Stomach (tissue), 19 donors: ENCODE results near the gene FUBP1. TPM values are rescaled to one million over a fixed set of nuclear protein-coding genes. Genes with fewer than 3 reads are reported as not detected.
"Not testable (repeated sequence)": the region's sequence is repeated elsewhere in the genome, so short reads cannot be mapped to it uniquely, and the experiment has no call there.

Source experiments
- DNase-seq, 2 donors: peaks; one replicate each; pipeline versions ENCODE4 v3.0.0 to v3.0.0-alpha.2; 2013 to 2019
- H3K27ac ChIP-seq, 5 donors: fragments of 200-600 bp in 4 of 5; sonication (generic) in 4 of 5; one replicate each; pipeline ENCODE4 v1.5.1; 2013 to 2019; ENCODE audit warnings: mild to moderate bottlenecking in 1 of 5, moderate library complexity in 1 of 5
- H3K27me3 ChIP-seq, 3 donors: fragments of 200-600 bp; sonication (generic); one replicate each; pipeline ENCODE4 v1.5.1; 2017 to 2019; ENCODE audit warnings: mixed run types in 1 of 3
- H3K36me3 ChIP-seq, 4 donors: fragments of 200-600 bp; sonication (generic); 1 replicate in 3 of 4; 2 replicates in 1 of 4; pipeline ENCODE4 v1.5.1; 2016 to 2019
- H3K4me1 ChIP-seq, 4 donors: fragments of 200-600 bp; sonication (generic); one replicate each; pipeline ENCODE4 v1.5.1; 2016 to 2019
- H3K4me3 ChIP-seq, 4 donors: fragments of 200-600 bp; sonication (generic) in 3 of 4; one replicate each; pipeline ENCODE4 v1.5.1; 2016 to 2019; ENCODE audit warnings: mild to moderate bottlenecking in 1 of 4
- H3K9me3 ChIP-seq, 4 donors: fragments of 200-600 bp; sonication (generic); one replicate each; pipeline ENCODE4 v1.5.1; 2016 to 2019
- EP300 ChIP-seq: sonication (generic); formaldehyde crosslinking; IDR thresholded peaks from one replicate; pipeline ENCODE4 v1.6.1; 2017; ENCODE audit warnings: antibody characterized with exemption
- POLR2A ChIP-seq, 4 donors: fragments of 450-650 bp; IDR thresholded peaks; one replicate each; pipeline ENCODE4 v1.6.1; 2016; ENCODE audit warnings: antibody characterized with exemption in 4 of 4, control low read depth in 2 of 4, mild to moderate bottlenecking in 1 of 4, moderate library complexity in 1 of 4
- POLR2AphosphoS5 ChIP-seq, 3 donors: sonication (generic); formaldehyde crosslinking; IDR thresholded peaks; one replicate each; pipeline ENCODE4 v1.6.1; 2016; ENCODE audit warnings: antibody characterized with exemption in 3 of 3
- WGBS, 5 donors: extraction: QIAGEN DNeasy Blood & Tissue Kit in 3 of 5; methylation state at CpG; one replicate each; pipeline versions ENCODE4 v1.1.5 to v1.1.7; 2013 to 2018; 5-methylcytosine and 5-hydroxymethylcytosine counted together
- intact Hi-C: fragments of 100-400 bp; cut with DNase I; formaldehyde crosslinking; loops from one replicate; pipeline ENCODE4 v1.15.1; 2023; ENCODE audit warnings: low total_unique reads
- long read RNA-seq, 10 donors: transcript quantifications; one replicate each; lab custom pipeline, GENCODE V29; 2026
- polyA plus RNA-seq, 3 donors: library from polyadenylated mRNA; stranded (reverse); fragments of 200-250 nt; gene quantifications; one replicate each; pipeline ENCODE4 v1.2.3, GENCODE V29; 2013
- total RNA-seq, 5 donors: library from RNA; depleted of rRNA; stranded (reverse); fragments of >200 nt; gene quantifications; one replicate each; pipeline versions ENCODE4 v1.1.0 to v1.2.3, GENCODE V29; 2014 to 2016
- TF ChIP-seq, protein P1 (sequence below), 7 experiments: fragments of 450-650 bp in 4 of 7; fragments of 200-600 bp in 3 of 7; sonication (generic) in 3 of 7; IDR thresholded peaks; one replicate each; pipeline ENCODE4 v1.5.1; 2016 to 2019; ENCODE audit warnings: antibody characterized with exemption in 7 of 7, control low read depth in 2 of 7, mild to moderate bottlenecking in 1 of 7
- donor health status: healthy with polysubstance abuse.
- donor health status: Bipolar disorder and iron deficiency.
- donor health status: healthy.

The FUBP1 gene, protein sequence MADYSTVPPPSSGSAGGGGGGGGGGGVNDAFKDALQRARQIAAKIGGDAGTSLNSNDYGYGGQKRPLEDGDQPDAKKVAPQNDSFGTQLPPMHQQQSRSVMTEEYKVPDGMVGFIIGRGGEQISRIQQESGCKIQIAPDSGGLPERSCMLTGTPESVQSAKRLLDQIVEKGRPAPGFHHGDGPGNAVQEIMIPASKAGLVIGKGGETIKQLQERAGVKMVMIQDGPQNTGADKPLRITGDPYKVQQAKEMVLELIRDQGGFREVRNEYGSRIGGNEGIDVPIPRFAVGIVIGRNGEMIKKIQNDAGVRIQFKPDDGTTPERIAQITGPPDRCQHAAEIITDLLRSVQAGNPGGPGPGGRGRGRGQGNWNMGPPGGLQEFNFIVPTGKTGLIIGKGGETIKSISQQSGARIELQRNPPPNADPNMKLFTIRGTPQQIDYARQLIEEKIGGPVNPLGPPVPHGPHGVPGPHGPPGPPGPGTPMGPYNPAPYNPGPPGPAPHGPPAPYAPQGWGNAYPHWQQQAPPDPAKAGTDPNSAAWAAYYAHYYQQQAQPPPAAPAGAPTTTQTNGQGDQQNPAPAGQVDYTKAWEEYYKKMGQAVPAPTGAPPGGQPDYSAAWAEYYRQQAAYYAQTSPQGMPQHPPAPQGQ
- total RNA-seq (100 to 1,000 TPM in 3 of 5 donors, 10 to 100 TPM in 2; 39.4 to 394 (median 110) TPM), polyA plus RNA-seq (10 to 100 TPM; 25.6 to 48.0 (median 39.3) TPM)
- long read RNA-seq, donor 1, partial matches to known transcripts = 0 of 2 reads
- long read RNA-seq, donor 1, other reads (novel, unspliced or antisense) = 0 of 2 reads
- long read RNA-seq, donor 2, partial matches to known transcripts = 0 of 8 reads
- long read RNA-seq, donor 2, other reads (novel, unspliced or antisense) = 0 of 8 reads
- long read RNA-seq, donor 3, partial matches to known transcripts = 13 of 16 reads
- long read RNA-seq, donor 3, other reads (novel, unspliced or antisense) = 0 of 16 reads
- long read RNA-seq, donor 4, partial matches to known transcripts = 0 of 2 reads
- long read RNA-seq, donor 4, other reads (novel, unspliced or antisense) = 0 of 2 reads
- long read RNA-seq, donor 5, partial matches to known transcripts = 6 of 9 reads
- long read RNA-seq, donor 5, other reads (novel, unspliced or antisense) = 0 of 9 reads
- long read RNA-seq, donor 6 = 0 reads
- long read RNA-seq, donor 7, partial matches to known transcripts = 6 of 12 reads
- long read RNA-seq, donor 7, other reads (novel, unspliced or antisense) = 0 of 12 reads
- long read RNA-seq, donor 8, transcript FUBP1-211 (3 exons, 2,156 nt) = major isoform, 6 of 34 reads
- long read RNA-seq, donor 8, partial matches to known transcripts = 24 of 34 reads
- long read RNA-seq, donor 8, other reads (novel, unspliced or antisense) = 0 of 34 reads
- long read RNA-seq, donor 9, partial matches to known transcripts = 96 of 103 reads
- long read RNA-seq, donor 9, other reads (novel, unspliced or antisense) = 0 of 103 reads
- long read RNA-seq, donor 10, partial matches to known transcripts = 6 of 11 reads
- long read RNA-seq, donor 10, other reads (novel, unspliced or antisense) = 0 of 11 reads

DNA sequence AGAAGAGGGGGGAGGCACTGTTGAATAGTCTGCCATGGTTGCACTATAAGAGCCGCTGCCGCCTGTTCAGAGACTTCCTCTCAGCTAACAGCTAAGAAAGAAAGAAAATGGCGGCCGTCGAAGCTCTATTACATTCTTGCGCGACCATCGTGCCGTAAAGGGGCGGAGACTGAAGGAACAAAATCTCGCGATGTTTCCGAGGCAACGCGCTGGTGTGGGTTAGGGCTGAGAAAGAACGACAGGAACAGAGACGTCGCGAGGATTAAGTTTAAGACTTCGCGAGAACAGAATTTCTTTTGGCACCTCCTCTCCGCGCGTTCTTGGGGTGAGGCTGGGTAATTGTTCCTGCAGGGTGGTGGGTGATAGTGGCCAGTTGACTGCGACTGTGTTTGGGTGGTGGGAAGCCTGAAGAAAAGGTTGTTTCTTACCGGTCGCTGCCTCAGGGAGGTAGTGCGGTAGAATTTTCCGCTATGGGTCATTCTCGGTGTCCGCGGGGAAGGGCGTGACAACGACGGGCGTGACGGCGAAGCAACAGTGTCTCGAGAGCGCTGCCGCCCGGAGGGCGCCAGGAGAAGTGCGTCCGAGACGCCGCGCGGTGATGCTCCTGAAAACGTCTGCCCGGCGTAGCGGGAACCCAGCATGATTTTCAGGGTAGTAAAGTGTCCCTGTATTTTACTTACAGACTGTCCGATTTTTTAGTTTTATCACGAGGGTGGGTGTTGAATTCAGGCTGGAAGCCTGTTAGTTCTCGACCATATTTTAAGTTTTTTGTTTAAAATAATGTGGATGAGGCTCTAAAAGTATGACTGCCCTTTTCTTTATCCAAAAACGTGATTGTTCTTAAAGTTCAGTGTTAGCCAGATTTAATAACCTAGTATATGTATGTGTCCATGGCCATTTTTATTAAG lies at the start of gene FUBP1:
Gene FUBP1 (minus strand): TSS at position 104 of the 908 bp plus-strand sequence. CDS start 68 bp downstream, at position 36.
- Histone ChIP-seq H3K4me3 (peak within 1 kb of the TSS; percentile 67 to 82 (median 74)), H3K36me3 (peaks cover 0 to 8% (median 7%) of the 10 kb centered on the region in 4 donors), H3K27ac (peak within 1 kb of the TSS; percentile 98 to 99 (median 99)), H3K4me1 (peaks cover 31 to 65% (median 46%) of the 10 kb centered on the region in 4 donors), H3K27me3 (no peaks in the 10 kb centered on the region), H3K9me3 (no peaks in the 10 kb centered on the region)
- TF ChIP-seq EP300 (no peak), POLR2AphosphoS5 (IDR thresholded peaks at IDR 0.05) (peak; percentile 69 to 80 (median 77)), POLR2A (IDR thresholded peaks at IDR 0.05) (peak in 2 of 4 donors; percentile 8 to 38)
- TF ChIP-seq, protein P1, sequence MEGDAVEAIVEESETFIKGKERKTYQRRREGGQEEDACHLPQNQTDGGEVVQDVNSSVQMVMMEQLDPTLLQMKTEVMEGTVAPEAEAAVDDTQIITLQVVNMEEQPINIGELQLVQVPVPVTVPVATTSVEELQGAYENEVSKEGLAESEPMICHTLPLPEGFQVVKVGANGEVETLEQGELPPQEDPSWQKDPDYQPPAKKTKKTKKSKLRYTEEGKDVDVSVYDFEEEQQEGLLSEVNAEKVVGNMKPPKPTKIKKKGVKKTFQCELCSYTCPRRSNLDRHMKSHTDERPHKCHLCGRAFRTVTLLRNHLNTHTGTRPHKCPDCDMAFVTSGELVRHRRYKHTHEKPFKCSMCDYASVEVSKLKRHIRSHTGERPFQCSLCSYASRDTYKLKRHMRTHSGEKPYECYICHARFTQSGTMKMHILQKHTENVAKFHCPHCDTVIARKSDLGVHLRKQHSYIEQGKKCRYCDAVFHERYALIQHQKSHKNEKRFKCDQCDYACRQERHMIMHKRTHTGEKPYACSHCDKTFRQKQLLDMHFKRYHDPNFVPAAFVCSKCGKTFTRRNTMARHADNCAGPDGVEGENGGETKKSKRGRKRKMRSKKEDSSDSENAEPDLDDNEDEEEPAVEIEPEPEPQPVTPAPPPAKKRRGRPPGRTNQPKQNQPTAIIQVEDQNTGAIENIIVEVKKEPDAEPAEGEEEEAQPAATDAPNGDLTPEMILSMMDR (IDR thresholded peaks at IDR 0.05) = peak in 5 of 7 experiments; percentile 50 to 79 (median 77)
- intact Hi-C loops = loop anchor here (10.0 kb wide), 1 partner anchor 136 kb away; no protein-coding TSS in a partner anchor
- peak; percentile 96 to 99 for DNase-seq
- 0% methylated on average over 46 to 57 of the region's 57 CpGs for WGBS, 5 donors

DNA sequence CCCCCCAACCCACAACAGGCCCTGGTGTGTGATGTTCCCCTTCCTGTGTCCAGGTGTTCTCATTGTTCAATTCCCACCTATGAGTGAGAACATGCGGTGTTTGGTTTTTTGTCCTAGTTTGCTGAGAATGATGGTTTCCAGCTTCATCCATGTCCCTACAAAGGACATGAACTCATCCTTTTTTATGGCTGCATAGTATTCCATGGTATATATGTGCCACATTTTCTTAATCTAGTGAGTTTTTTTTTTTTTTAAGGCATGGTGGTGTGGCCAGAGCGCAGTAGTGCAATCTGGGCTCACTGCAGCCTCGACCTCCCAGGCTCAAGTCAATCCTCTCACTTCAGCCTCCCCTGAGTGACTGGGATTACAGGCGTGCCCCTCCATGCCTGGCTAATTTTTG lies 42.3 kb upstream of the FUBP1 start:
- H3K4me3 ChIP-seq, H3K9me3 ChIP-seq, H3K4me1 ChIP-seq, H3K27me3 ChIP-seq, H3K27ac ChIP-seq, intact Hi-C loops, DNase-seq: not testable (repeated sequence)
- WGBS, 5 donors = 92 to 98% (median 97%) methylated on average over 4 of the region's 4 CpGs
- peaks cover 0 to 21% (median 13%) of the 10 kb centered on the region in 4 donors for H3K36me3 ChIP-seq

DNA sequence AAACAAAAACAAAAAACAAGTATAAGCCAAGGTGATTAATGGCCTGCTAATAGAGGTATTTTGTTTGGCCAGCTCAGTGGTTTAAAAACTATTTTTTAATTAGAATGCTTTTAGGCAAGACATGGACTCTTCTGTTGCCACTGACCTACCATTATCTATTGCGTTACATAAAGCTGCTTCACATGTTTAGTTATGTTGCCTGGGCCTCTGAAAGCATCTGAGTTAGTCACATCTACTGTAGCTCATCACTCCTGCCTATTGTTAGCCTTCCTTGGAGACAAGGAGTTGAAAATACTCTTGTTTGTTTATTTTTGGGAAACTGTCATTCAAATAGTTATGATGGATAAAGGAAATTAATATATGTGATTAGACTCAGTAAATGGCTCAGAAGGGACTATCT lies 40.2 kb upstream of the FUBP1 start:
- WGBS, 5 donors = 90 to 100% (median 95%) methylated on average over 1 of the region's 1 CpG
- peaks cover 0 to 10% (median 0%) of the 10 kb centered on the region in 4 donors for H3K4me1 ChIP-seq
- no peaks in the 10 kb centered on the region for H3K9me3 ChIP-seq
- no peak for DNase-seq
- H3K27ac ChIP-seq = no peak overlapping the region
- H3K4me3 ChIP-seq = no peak overlapping the region
- intact Hi-C loops = no loop called here
- peaks cover 10 to 33% (median 29%) of the 10 kb centered on the region in 4 donors for H3K36me3 ChIP-seq
- H3K27me3 ChIP-seq = no peaks in the 10 kb centered on the region
- TF ChIP-seq, protein P1 (IDR thresholded peaks at IDR 0.05) = no peak
- TF ChIP-seq POLR2A (IDR thresholded peaks at IDR 0.05) = no peak
- TF ChIP-seq POLR2AphosphoS5 (IDR thresholded peaks at IDR 0.05) = no peak
- TF ChIP-seq EP300 = no peak
